ENCODE results near the gene RAD51. TPM values are rescaled to one million over a fixed set of nuclear protein-coding genes. Genes with fewer than 3 reads are reported as not detected.
A peak's percentile ranks its signal among the peaks of the same experiment; 100 is the strongest.

The RAD51 gene
- total RNA-seq, 2 experiments from 2014 or later = 67.7 to 69.6 TPM

DNA sequence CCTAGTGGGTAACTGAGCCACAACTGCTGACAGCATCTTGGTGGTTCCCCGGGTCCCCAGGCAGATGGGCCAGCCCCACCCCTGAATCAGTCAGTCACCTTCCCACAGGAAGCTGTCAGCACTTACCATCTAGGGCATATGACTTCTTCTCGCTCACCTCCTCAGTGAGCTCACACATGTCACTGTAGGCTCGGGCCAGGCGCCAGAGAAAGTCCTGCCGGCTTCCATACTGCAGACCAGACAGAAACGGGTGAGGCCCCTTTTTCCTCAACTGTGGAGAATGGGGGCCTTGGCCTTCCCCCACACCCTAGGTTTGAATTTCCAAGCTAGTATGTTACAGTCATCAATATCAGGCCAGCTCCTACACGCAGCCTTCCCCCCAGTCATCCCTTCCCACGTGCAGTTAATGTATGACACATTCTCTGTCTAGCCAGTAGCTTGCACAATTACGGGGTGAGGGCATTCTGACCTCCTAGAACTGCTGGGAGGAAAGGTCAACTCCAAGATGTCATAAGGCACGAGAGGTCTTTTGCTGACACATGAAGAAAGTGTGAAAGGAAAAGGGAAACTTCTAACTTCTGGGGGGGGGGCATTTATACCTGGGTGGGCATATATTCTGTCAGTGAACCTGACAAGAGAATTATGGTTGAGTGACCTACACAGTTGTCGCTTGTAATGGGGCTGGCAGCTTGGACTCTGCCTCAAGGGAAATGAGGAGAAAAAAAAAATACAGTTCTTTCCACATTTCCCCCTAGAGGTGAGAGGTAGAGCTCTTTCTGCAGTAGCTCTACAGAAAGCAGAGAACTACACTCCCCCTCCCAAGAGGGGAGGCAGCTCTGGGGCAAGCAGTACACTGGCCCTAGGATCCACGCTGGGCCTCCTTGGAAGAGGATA lies 49.2 kb downstream of the RAD51 start:
- Mint-ChIP-seq H3K27ac (peak overlapping the region; percentile 87), H3K4me1 (peaks cover 25% of the 10 kb centered on the region), H3K9me3 (no peaks in the 10 kb centered on the region), H3K4me3 (peak overlapping the region; percentile 34), H3K27me3 (no peaks in the 10 kb centered on the region), H3K36me3 (peaks cover 17% of the 10 kb centered on the region)
- peak; percentile 57 for DNase-seq

DNA sequence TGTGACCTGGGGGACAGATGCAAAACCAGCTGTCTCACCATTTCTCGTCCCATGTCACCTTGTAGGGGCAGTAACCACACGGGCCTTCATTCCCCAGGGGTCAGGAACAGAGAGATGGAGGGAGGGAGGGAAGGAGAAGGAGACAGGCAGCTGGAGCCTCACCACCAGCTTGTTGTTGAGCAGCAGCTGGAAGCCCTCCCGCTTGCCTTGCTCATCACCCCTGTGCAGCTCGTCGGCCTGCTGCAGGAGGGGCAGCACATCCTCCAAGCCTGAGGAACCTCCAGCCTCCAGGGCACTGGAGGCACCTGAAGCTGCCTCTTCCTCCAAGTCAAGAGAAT lies 49.8 kb downstream of the RAD51 start:
- H3K4me1 Mint-ChIP-seq = peaks cover 25% of the 10 kb centered on the region
- H3K36me3 Mint-ChIP-seq = peaks cover 17% of the 10 kb centered on the region
- DNase-seq = no peak

DNA sequence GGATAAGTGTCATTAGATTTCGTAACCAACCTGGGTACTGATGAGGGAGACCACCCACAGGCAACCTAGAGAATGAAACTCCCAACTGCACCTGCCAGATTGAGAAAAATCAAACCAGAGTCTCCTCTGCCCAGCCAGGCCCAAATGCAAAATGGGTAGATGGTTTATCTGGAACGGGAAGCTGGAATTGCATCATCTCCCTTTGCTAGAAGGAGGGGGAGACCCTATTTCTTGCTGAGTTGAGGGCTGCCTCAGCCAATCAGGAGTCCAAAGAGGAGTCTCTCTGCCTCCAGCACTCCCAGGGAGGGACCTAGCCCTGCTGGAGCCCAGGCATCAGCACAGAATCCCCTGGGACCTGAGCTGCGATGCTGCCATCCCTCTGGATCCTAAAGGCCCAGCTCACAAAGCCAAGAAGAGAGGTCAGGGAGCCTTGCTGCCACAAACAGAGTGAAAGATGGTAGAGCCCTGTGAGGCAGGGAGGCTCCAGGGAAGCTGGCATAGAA lies 52.0 kb downstream of the RAD51 start:
- no peaks in the 10 kb centered on the region for H3K27me3 Mint-ChIP-seq
- peak overlapping the region; percentile 45 for H3K27ac Mint-ChIP-seq
- H3K4me3 Mint-ChIP-seq = no peak overlapping the region
- H3K9me3 Mint-ChIP-seq = no peaks in the 10 kb centered on the region
- H3K36me3 Mint-ChIP-seq = peaks cover 22% of the 10 kb centered on the region
- peaks cover 27% of the 10 kb centered on the region for H3K4me1 Mint-ChIP-seq
- DNase-seq = no peak

More for the DNA sequence above, 49.8 kb downstream of the RAD51 start:
- Mint-ChIP-seq H3K27me3 (no peaks in the 10 kb centered on the region), H3K27ac (no peak overlapping the region), H3K9me3 (no peaks in the 10 kb centered on the region), H3K4me3 (no peak overlapping the region)

DNA sequence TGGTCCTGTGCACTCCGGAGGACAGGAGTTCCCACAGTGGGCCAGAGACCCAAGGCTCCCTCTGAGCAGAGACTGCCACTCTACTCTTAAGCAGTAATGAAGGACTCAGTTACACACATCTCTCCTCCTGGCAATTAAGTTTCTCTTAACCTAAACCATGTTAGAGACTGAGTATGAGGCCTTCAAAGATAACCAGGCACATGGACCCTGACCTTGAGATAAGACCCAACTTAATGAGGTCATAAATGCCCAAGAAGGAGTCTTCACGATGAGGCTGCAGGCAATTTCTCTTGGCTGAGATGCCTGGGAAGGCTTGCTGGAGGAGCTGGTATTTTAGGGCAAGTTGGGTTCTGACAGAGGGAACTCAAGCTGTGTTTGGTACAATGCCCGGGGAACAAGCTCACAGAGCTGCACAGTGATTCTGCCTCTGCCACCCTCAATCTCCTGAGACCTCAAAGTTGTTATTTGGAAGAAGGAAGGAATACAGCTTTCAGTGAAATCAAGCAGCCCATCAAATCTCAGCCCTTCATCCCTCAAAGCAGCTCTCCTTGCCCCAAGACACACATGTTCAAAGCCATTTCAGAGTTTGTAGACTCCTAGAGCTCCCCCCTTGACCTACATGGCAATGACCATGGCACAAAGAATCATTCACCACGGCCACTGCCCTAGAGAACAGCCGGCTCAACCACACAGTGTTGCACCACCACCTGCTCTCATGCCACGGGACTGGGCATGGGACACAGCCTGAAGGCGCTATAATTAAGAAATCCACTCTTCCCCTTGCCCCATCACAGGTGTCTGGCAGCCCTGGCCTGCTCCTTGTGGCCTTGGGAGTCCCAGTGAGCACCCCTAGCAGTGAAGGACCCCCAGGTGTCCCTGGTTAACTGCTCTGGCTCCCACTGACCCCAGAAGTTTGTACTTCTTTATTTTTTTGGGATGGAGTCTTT lies 53.0 kb downstream of the RAD51 start:
- H3K36me3 Mint-ChIP-seq = peaks cover 21% of the 10 kb centered on the region
- H3K27me3 Mint-ChIP-seq = no peaks in the 10 kb centered on the region
- no peaks in the 10 kb centered on the region for H3K9me3 Mint-ChIP-seq
- H3K4me1 Mint-ChIP-seq = peaks cover 33% of the 10 kb centered on the region
- no peak overlapping the region for H3K4me3 Mint-ChIP-seq
- H3K27ac Mint-ChIP-seq = no peak overlapping the region
- DNase-seq = no peak

DNA sequence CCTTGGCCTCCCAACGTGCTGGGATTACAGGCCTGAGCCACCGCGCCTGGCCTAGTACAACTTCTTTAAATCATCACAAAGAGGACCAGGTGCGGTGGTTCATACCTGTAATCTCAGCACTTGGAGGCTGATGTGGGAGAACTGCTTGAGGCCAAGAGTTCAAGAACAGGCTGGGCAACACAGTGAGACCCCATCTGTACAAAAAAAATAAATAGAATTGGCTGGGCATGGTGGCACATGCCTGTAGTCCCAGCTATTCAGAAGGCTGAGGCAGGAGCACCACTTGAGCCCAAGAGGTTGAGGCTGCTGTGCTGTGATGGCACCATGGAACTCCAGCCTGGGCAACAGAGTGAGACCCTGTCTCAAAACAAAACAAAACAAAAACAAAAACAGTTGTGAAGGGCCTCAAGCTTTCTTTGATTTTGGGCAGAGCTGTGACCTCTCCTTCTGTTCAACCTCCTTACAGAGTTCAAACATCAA lies 54.2 kb downstream of the RAD51 start:
- no peak overlapping the region for H3K27ac Mint-ChIP-seq
- peaks cover 25% of the 10 kb centered on the region for H3K36me3 Mint-ChIP-seq

DNA sequence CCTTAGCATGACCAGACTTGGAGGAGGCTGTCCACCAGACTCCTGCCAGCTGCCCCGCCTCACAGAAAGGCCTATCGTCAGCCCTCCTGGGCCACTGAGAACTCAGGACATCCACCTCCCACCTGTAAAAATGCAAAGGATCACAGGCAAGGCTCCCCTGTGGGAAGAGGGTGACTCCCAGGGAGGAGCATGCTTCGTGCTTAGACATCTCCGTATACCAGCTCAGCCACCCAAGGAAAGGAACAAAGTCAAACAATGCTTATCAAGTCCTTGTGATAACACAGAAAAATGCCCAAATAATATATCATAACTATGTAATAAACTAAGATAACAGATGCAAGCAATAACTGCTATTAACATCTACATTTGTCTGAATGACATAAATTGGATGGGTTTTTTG lies 55.9 kb downstream of the RAD51 start:
- no peak for DNase-seq
- Mint-ChIP-seq H3K36me3 (peaks cover 16% of the 10 kb centered on the region), H3K4me1 (peaks cover 32% of the 10 kb centered on the region), H3K27ac (no peak overlapping the region), H3K27me3 (no peaks in the 10 kb centered on the region), H3K4me3 (no peak overlapping the region), H3K9me3 (no peaks in the 10 kb centered on the region)

More for the DNA sequence above, 54.2 kb downstream of the RAD51 start:
- Mint-ChIP-seq H3K9me3 (no peaks in the 10 kb centered on the region), H3K27me3 (no peaks in the 10 kb centered on the region), H3K4me3 (no peak overlapping the region), H3K4me1 (peaks cover 33% of the 10 kb centered on the region)
- DNase-seq = no peak

DNA sequence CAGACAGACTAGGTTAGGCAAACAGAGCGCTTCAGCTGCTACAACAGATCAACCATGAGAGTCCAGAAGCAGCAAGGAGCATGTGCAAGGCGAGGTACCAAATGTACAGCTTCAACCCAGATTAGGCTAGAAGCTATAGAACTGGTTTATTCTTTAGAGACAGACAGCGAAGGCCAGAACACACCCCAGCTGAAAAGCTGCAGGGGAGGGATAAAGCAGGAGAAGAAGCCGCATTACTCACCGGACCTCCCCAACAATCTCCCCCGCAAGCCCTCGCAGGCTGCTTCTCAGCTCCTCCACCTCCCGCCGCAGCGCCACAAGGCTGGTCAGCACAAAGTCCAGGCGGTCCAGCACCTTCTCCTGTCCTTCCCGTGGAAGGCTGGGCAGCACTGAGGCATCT lies 56.8 kb downstream of the RAD51 start:
- no peak overlapping the region for H3K4me3 Mint-ChIP-seq

DNA sequence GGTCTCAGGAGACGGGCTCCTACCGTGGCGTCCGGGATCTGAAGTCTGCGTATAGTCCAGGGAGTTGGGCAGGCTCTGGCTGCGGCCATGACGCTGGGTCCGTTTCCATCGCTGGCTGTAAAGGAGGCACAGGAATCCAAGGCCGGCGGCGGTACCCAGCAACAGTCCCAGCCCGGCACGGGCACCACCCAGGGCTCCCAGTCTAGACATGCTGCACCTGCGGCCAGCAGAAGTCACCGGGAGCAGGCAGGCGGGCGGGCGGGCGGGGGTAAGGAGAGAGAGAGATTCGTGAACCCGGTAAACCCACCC lies 59.6 kb downstream of the RAD51 start:
- Mint-ChIP-seq H3K9me3 (no peaks in the 10 kb centered on the region), H3K4me1 (peaks cover 28% of the 10 kb centered on the region), H3K4me3 (peak overlapping the region; percentile 91), H3K27ac (peak overlapping the region; percentile 98), H3K36me3 (peaks cover 16% of the 10 kb centered on the region), H3K27me3 (no peaks in the 10 kb centered on the region)
- no peak for DNase-seq

More for the DNA sequence above, 56.8 kb downstream of the RAD51 start:
- Mint-ChIP-seq H3K36me3 (peaks cover 16% of the 10 kb centered on the region), H3K27me3 (no peaks in the 10 kb centered on the region), H3K9me3 (no peaks in the 10 kb centered on the region), H3K4me1 (peaks cover 32% of the 10 kb centered on the region), H3K27ac (no peak overlapping the region)
- no peak for DNase-seq

DNA sequence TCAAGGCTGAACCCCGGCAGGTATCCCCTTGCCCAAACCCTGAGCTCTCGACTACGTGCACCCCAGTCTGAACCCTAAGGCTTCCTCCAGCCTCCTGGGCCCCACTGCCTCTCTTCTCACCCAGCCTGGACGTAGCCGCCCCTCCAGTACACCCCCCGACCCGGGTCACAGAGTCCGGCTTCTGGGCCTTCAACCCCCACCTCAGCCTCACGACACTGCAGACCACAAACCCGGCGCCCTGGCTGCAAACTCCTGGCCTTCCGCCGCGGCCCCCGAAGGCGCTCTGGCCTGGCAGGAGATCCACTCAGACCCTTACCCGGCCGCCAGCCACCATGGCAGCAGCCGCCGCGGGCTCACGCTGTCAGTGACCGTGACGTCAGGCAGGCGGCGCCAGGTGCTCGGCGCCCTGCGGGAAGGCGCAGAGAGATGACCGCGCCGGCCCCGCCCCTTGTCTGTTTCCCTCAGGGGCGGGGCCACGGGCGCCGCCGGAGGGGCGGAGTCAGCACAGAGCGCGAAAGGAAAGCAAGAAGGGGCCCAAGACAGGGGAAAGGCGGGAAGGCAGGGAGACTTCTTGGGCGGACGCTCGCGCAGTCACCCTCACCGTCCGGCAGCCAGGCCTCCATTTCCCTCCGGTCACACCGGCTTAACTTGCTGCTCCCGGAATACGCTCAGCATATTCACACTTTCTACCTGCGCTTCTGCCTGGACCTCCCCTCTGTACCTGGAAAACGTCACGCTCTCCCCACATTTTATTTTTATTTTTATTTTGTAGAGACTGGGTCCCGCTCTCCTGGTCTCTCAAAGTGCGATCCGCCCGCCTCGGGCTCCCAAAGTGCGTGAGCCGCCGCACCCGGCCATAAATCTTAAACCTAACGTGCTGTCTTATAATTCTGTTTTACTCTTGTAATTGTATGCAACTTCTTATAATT lies 60.2 kb downstream of the RAD51 start, which contains the start of gene RMDN3:
Gene RMDN3, minus strand, starts transcription at position 372 of the 929 bp plus-strand sequence. CDS start 471 bp downstream, outside the sequence.
- Mint-ChIP-seq H3K4me1 (peaks cover 28% of the 10 kb centered on the region), H3K27me3 (no peaks in the 10 kb centered on the region), H3K27ac (peak within 1 kb of the TSS; percentile 98), H3K4me3 (peak within 1 kb of the TSS; percentile 91), H3K36me3 (peaks cover 16% of the 10 kb centered on the region), H3K9me3 (no peaks in the 10 kb centered on the region)
- peak; percentile 96 for DNase-seq

DNA sequence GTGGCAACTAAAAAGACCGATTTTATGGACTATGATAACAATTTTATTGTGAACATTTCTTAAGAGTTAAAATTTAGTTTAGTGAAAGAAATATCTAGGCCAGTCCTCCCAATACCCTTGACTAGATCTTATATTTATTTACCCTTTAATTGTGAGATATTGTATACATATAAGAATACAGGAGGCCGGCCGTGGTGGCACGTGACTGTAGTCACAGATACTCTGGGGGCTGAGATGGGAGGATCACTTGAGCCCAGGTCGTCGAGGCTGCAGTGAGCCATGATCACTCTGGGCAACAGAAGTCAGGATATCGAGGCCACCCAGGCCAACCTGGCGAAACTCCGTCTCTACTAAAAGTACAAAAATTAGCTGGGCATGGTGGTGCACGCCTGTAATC lies 60.8 kb downstream of the RAD51 start:
- peak overlapping the region; percentile 91 for H3K4me3 Mint-ChIP-seq
- no peaks in the 10 kb centered on the region for H3K27me3 Mint-ChIP-seq
- H3K36me3 Mint-ChIP-seq = peaks cover 15% of the 10 kb centered on the region
- H3K27ac Mint-ChIP-seq = peak overlapping the region; percentile 98
- H3K9me3 Mint-ChIP-seq = no peaks in the 10 kb centered on the region
- H3K4me1 Mint-ChIP-seq = peaks cover 28% of the 10 kb centered on the region
- no peak for DNase-seq

DNA sequence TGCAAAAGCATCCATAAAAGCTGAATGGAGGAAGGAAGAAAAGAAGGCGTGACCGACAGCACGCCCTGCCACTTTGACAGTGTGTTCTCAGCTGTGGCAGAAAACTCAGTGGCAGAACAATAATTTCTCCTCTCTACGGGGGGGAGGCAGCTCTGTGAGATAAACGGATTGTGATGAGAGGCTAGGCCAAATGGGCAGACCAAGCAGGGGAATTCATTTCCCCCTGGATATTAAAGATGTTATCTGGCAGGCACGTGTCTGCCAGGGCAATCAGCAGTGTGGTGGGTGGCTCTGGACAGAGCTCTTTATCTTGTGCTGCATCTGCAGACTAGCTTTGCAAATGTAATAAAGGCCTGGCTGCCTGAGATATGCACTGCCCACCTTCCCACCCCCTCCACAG lies 62.0 kb downstream of the RAD51 start:
- Mint-ChIP-seq H3K4me3 (no peak overlapping the region), H3K27ac (no peak overlapping the region), H3K4me1 (peaks cover 26% of the 10 kb centered on the region), H3K36me3 (peaks cover 12% of the 10 kb centered on the region), H3K27me3 (no peaks in the 10 kb centered on the region), H3K9me3 (no peaks in the 10 kb centered on the region)
- no peak for DNase-seq

DNA sequence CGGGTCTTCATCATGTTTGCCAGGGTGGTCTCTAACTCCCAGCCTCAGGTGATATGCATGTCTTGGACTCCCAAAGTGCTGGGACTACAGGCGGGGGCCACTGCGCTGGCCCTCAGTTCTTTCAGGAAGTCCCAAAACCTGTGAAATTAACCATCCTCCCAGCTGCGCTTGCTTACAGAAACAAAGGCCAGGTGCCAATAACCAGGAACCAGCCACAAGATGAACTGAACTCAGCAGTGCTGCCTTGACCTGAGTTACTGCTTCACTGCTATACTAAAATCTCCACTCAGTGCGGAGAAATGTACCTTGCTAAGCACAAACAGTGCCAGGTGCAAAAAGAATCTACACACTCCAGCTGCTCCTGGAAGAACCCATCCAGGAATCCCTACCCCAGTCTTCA lies 65.0 kb downstream of the RAD51 start:
- DNase-seq = no peak
- H3K4me3 Mint-ChIP-seq = no peak overlapping the region
- peaks cover under 1% of the 10 kb centered on the region for H3K36me3 Mint-ChIP-seq
- H3K4me1 Mint-ChIP-seq = peaks cover 23% of the 10 kb centered on the region
- no peaks in the 10 kb centered on the region for H3K9me3 Mint-ChIP-seq
- no peaks in the 10 kb centered on the region for H3K27me3 Mint-ChIP-seq
- no peak overlapping the region for H3K27ac Mint-ChIP-seq

DNA sequence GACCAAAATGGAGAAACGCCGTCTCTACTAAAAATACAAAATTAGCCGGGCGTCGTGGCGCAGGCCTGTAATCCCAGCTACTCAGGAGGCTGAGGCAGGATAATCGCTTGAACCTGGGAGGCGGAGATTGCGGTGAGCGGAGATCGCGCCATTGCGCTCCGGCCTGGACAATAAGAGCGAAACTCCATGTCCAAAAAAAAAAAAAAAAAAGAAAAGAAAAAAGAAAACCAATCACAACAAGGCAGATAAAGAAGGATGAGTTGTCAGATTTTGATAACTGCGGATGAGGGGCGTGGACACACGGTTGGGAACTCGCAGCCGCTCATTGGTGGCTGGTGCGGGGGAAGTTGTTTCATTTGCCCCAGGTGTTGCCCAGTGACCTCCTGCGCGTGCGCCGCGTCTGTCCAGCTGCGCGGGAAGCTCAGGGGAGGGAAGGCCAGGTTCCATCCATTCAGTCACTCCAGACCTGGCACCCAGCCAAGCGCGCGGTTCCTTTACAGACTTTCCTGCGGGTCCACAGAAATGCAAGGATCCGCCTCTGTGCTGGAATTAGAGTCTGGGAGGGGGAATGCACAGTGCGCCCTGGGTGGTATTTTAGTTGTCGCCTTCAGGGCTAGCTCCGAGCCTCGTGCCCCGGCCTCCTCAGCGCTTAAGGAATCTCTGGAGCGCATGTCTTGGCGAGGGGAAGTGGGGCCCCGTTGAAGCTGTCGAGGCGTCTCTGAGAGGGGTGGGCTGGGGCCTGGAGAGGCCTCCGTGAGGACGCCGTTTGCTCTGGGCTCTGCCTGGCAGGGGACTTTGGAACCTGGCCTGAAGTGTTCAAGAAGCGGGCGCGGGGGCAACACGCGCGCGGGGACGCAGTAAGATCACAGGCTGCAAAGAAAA lies 68.2 kb downstream of the RAD51 start:
- peak; percentile 61 for DNase-seq
- H3K27me3 Mint-ChIP-seq = no peaks in the 10 kb centered on the region
- peaks cover 32% of the 10 kb centered on the region for H3K4me1 Mint-ChIP-seq
- H3K9me3 Mint-ChIP-seq = no peaks in the 10 kb centered on the region
- H3K36me3 Mint-ChIP-seq = peaks cover 5% of the 10 kb centered on the region
- H3K4me3 Mint-ChIP-seq = peak overlapping the region; percentile 72
- peak overlapping the region; percentile 75 for H3K27ac Mint-ChIP-seq

Data from activated naive CD8-positive, alpha-beta T cell treated with anti-CD3 and anti-CD28 coated beads for 36 hours (primary cell).